T-helper 2 cell treated with Interferon-gamma antibody and Interleukin-4, amounts not matched to agents 100 ng/mL and 5 ng/mL, for 36 hours (primary cell): ENCODE results near the gene HRCT1. TPM values are rescaled to one million over a fixed set of nuclear protein-coding genes. Genes with fewer than 3 reads are reported as not detected.
"Not testable (repeated sequence)": the region's sequence is repeated elsewhere in the genome, so short reads cannot be mapped to it uniquely, and the experiment has no call there.

Source experiments
- intact Hi-C: fragments of 100-400 bp; cut with micrococcal nuclease; formaldehyde crosslinking; loops from one replicate; pipeline ENCODE4 v1.15.1; 2023
- total RNA-seq: library from RNA; stranded (reverse); gene quantifications from 2 replicates; pipeline ENCODE4 v1.2.3, GENCODE V29; 2022

HRCT1 gene
- total RNA-seq = not detected in 2 replicates

- intact Hi-C loops = no loop called here
These were observed at the start of gene HRCT1 for GRCh38 chr9:35905912-35906679. Gene HRCT1, plus strand, starts transcription at chr9:35906202. Its CDS starts 86 bp downstream, at chr9:35906288.

DNA sequence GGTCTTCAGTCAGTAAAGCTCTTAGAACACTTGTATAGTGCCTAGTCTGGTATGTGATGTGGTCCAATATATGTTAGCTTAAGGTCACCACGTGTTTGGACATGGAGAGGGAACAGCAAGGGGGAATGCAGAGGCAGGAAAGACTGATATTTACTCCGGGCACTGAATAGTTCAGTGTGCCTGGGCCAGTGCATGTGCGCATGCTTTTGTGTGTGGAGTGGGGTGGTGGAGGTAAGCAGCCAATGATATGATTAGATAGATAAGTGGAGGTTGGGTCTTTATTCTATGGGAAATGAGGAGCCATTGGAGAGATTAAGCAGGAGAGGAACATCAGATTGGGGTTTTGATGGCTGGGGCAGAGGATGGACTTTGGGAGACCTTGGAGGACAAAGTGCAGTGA, 49.8 kb upstream of the HRCT1 start:
- intact Hi-C loops = no loop called here

DNA sequence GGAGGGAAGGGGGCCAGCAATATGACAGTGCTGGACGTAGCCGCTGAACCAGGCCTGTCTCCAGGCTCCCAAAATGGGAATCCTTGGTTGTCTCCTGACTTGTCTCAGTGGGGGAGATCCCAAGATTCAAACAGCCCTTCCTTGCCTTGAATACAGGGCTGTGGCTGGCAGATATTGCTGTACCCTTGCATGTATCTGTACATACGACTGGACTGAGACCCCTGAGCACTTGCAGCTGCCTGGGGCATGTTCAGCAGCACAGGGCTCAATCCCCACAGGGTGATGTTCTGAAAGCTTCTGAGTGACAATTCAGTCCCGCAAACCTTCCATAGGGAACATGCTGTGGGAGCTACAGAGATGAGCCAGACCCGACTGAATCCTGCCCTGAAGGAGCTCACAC, 49.1 kb upstream of the HRCT1 start:
- intact Hi-C loops = no loop called here

GRCh38 chr9:35858458-35858857, 47.5 kb upstream of the HRCT1 start:
- intact Hi-C loops = no loop called here

- intact Hi-C loops = no loop called here
These were observed 46.6 kb upstream of the HRCT1 start for GRCh38 chr9:35859310-35859989.

GRCh38 chr9:35859990-35860339, 46.0 kb upstream of the HRCT1 start:
- intact Hi-C loops = no loop called here

DNA sequence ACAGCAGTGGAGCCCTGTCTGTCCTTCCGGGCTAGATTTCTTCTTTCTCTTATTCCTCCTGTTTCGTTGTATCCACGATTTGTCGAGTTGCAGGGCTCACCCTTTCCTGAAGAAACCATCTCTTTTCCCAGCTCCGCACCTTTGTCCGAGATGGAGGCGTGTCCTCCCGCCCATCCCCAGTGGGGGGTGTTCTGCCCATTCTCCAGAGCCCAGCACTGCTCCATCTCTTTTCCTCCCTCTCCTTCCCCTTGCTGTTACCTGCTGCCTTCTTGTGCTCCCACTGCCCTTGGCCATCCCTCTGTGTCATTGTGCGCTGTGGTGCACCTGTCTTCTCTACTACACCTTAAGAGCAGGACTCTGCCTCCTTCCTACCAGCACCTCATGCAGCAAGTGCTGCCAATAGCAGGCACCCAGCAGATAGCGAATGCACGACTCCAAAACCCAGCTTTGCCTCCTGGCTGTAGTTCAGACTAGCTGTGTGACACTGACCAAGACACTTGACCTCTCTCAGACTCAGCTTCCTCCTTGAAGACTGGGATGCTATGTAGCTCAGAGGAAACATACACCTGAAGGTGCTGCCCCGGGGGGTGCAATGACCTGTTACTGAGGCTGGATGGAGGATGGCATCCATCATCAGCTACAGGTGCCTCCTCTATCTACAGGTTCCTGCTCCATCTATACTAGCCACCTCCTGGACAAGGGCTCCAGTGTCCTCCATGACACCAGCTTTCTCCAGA, 44.7 kb upstream of the HRCT1 start:
- intact Hi-C loops = no loop called here

GRCh38 chr9:35862328-35862727, 43.7 kb upstream of the HRCT1 start:
- intact Hi-C loops = no loop called here

- intact Hi-C loops = no loop called here
These were observed 42.4 kb upstream of the HRCT1 start for GRCh38 chr9:35863583-35863982.

GRCh38 chr9:35864695-35865255, 41.2 kb upstream of the HRCT1 start:
- intact Hi-C loops = no loop called here

GRCh38 chr9:35867538-35867937, 38.5 kb upstream of the HRCT1 start:
- intact Hi-C loops = no loop called here

DNA sequence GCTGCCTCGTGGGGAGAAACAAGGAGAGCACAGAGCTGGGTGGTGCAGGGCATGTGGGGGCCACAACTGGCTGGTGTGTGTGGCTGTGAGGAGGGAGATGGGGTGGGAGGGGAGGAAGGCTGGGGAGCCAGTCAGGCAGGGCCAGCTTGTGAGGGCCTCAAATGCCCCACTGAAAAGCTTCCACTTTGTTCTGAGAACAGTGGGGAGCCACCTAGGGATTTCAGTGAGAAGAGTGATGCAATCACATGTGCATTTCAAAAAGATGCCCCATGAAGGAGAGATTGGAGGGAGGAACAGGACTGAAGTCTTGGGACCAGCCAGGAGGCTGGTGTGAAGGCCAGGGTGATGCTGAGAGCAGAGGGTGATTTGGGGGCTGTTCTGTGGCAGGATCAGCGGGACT, 37.1 kb upstream of the HRCT1 start:
- intact Hi-C loops = no loop called here

- intact Hi-C loops = no loop called here
These were observed 36.3 kb upstream of the HRCT1 start for GRCh38 chr9:35869621-35870216.

GRCh38 chr9:35870351-35870923, 35.6 kb upstream of the HRCT1 start, which contains the start of gene OR13J1:
Gene OR13J1, minus strand, starts transcription at chr9:35870401. Its CDS starts 0 bp downstream, at chr9:35870401.
- intact Hi-C loops = no loop called here

- intact Hi-C loops = no loop called here
These were observed 34.5 kb upstream of the HRCT1 start for GRCh38 chr9:35871545-35871944.

- intact Hi-C loops = no loop called here
These were observed 33.5 kb upstream of the HRCT1 start for GRCh38 chr9:35872505-35872904.

GRCh38 chr9:35882263-35882848, 23.6 kb upstream of the HRCT1 start:
- intact Hi-C loops = loop anchor here (1.0 kb wide), 3 partner anchors 56 to 146 kb away; no protein-coding TSS in a partner anchor

DNA sequence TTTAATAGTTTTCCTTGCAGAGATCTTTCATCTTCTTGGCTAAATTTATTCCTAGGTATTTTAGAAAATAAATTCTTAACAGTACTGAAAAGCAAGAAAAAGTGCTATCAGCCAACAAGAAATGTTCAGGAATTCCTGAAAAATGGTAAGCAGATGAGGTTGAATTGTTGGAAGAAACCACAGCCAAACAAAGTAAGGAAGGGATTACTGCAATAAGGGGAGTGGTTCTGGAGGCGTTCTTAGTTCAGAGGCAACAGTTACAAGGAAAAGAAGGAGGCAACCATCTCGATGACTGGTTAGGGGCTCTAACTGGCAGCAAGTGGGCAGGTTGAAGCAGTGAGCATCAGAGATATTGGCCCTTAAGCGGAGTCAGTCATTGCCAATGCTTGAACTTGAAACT, 23.0 kb upstream of the HRCT1 start:
- intact Hi-C loops = loop anchor here (1.0 kb wide), 3 partner anchors 57 to 147 kb away; no protein-coding TSS in a partner anchor

GRCh38 chr9:35884908-35885307, 21.1 kb upstream of the HRCT1 start:
- intact Hi-C loops = not testable (repeated sequence)

DNA sequence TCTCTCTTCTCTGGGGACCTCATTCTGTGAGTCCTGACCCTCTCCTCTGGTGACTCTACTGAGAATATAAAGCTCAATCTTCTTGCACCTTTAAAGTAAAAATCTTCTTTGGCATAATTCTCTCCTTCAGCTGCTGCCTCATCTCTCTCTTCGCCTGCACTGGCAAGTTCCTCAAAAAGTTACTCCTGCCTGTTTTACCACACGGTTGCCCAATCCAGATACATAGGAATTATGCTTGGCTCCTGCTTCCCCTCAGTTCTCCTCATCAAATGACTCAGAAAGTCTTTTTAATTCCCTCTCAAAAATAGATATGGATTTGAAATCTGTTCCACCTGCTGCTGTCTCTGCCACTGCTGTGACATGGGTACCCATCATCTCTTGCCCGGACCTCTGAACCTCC, 14.4 kb upstream of the HRCT1 start:
- intact Hi-C loops = no loop called here

DNA sequence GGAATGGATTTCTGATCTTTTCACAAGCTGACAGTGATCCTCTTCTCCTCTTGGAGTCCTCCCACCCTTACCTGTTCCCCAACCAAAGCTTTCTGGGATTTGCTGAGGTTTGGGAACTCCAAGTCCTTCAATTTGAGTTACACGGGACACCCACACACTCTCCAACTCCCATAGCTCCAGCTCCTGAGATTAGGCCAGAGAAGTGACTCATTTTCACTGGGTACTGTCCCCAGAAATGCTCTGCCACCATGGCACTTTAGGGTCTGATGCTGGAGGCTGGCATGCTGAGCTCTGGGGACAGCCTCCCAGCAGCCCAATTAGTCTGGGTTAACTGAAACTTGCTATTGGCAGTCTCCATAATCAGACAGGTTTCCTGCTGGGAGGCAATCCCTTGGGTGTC, 14.0 kb upstream of the HRCT1 start:
- intact Hi-C loops = no loop called here
